ENCODE data around the gene KYNU. TPM values are rescaled to one million over a fixed set of nuclear protein-coding genes. Genes with fewer than 3 reads are reported as not detected.
"Not testable (repeated sequence)": the region's sequence is repeated elsewhere in the genome, so short reads cannot be mapped to it uniquely, and the experiment has no call there.

The KYNU gene
- total and polyA plus RNA-seq, 3 donors from 2014 or later, result 4.5 to 31.9 (median 6.8) TPM

- intact Hi-C loops (cut with DNase I; ENCODE audit: low total_unique reads), result no loop called here
- Histone ChIP-seq H3K4me3 (no peak overlapping the region), H3K27me3 (no peaks in the 10 kb centered on the region), H3K36me3 (ENCODE audit: low read depth, missing control alignments) (no peaks in the 10 kb centered on the region), H3K27ac (no peak overlapping the region), H3K4me1 (no peaks in the 10 kb centered on the region), H3K9me3 (no peaks in the 10 kb centered on the region)
- DNase-seq, result no peak
- TF ChIP-seq POLR2A (IDR thresholded peaks at IDR 0.05) (no peak), CTCF (IDR thresholded peaks at IDR 0.05) (no peak)
- 94 to 99% methylated on average over 3 of the region's 3 CpGs for WGBS, 2 donors
Measured at GRCh38 chr2:142881619-142882018, 4.2 kb downstream of the KYNU start.

GRCh38 chr2:142882500-142882899 is 5.0 kb downstream of the KYNU start:
- intact Hi-C loops (cut with DNase I; ENCODE audit: low total_unique reads); H3K27ac ChIP-seq; DNase-seq; H3K36me3 ChIP-seq (ENCODE audit: low read depth, missing control alignments); H3K4me1 ChIP-seq; H3K4me3 ChIP-seq; H3K27me3 ChIP-seq; H3K9me3 ChIP-seq: not testable (repeated sequence)
- 97 to 98% methylated on average over 3 of the region's 3 CpGs for WGBS, 2 donors

GRCh38 chr2:142883526-142883925 is 6.1 kb downstream of the KYNU start:
- Histone ChIP-seq H3K27ac (no peak overlapping the region), H3K36me3 (ENCODE audit: low read depth, missing control alignments) (no peaks in the 10 kb centered on the region), H3K9me3 (no peaks in the 10 kb centered on the region), H3K27me3 (no peaks in the 10 kb centered on the region), H3K4me3 (no peak overlapping the region), H3K4me1 (no peaks in the 10 kb centered on the region)
- TF ChIP-seq CTCF (IDR thresholded peaks at IDR 0.05), result no peak
- TF ChIP-seq POLR2A (IDR thresholded peaks at IDR 0.05), result no peak
- intact Hi-C loops (cut with DNase I; ENCODE audit: low total_unique reads), result no loop called here
- DNase-seq, result no peak

- no peak for TF ChIP-seq CTCF (IDR thresholded peaks at IDR 0.05)
- no peak for TF ChIP-seq POLR2A (IDR thresholded peaks at IDR 0.05)
- Histone ChIP-seq H3K4me1 (no peaks in the 10 kb centered on the region), H3K4me3 (no peak overlapping the region), H3K36me3 (ENCODE audit: low read depth, missing control alignments) (no peaks in the 10 kb centered on the region), H3K9me3 (no peaks in the 10 kb centered on the region), H3K27ac (no peak overlapping the region), H3K27me3 (no peaks in the 10 kb centered on the region)
- DNase-seq, result no peak
- intact Hi-C loops (cut with DNase I; ENCODE audit: low total_unique reads), result no loop called here
Measured at GRCh38 chr2:142885543-142885942, 8.1 kb downstream of the KYNU start.

- whole genome bisulfite sequencing, 2 donors, result 62 to 92% methylated on average over 2 of the region's 2 CpGs
- H3K27ac ChIP-seq, result no peak overlapping the region
- no peaks in the 10 kb centered on the region for H3K9me3 ChIP-seq
- DNase-seq, result no peak
- H3K4me1 ChIP-seq, result no peaks in the 10 kb centered on the region
- TF ChIP-seq CTCF (IDR thresholded peaks at IDR 0.05) (no peak), POLR2A (IDR thresholded peaks at IDR 0.05) (no peak)
- H3K4me3 ChIP-seq, result no peak overlapping the region
- no peaks in the 10 kb centered on the region for H3K27me3 ChIP-seq
- no peaks in the 10 kb centered on the region for H3K36me3 ChIP-seq (ENCODE audit: low read depth, missing control alignments)
- intact Hi-C loops (cut with DNase I; ENCODE audit: low total_unique reads), result no loop called here
Measured at GRCh38 chr2:142892715-142893114, 15.3 kb downstream of the KYNU start.
